OCI-M2 (cell line): ENCODE data around the gene D2HGDH.
"Not testable (repeated sequence)": the region's sequence is repeated elsewhere in the genome, so short reads cannot be mapped to it uniquely, and the experiment has no call there.

Source experiments
- DNase-seq: peaks from one replicate; lab custom pipeline; 2025; ENCODE audit not compliant: unreplicated experiment; lab: John Stamatoyannopoulos, UW

The D2HGDH gene

GRCh38 chr2:241768251-241768711 is 33.9 kb downstream of the D2HGDH start:
- no peak for DNase-seq

- DNase-seq: no peak
Measured at GRCh38 chr2:241768850-241769249, 34.4 kb downstream of the D2HGDH start.

- DNase-seq: no peak
Measured at GRCh38 chr2:241769819-241770184, 35.4 kb downstream of the D2HGDH start.

- DNase-seq: no peak
Measured at GRCh38 chr2:241770185-241770935, 35.9 kb downstream of the D2HGDH start.

GRCh38 chr2:241770936-241771285 is 36.5 kb downstream of the D2HGDH start:
- DNase-seq: no peak

GRCh38 chr2:241771286-241772062 is 37.0 kb downstream of the D2HGDH start:
- DNase-seq: no peak

GRCh38 chr2:241772063-241772499 is 37.7 kb downstream of the D2HGDH start:
- no peak for DNase-seq

GRCh38 chr2:241773511-241774418 is 39.3 kb downstream of the D2HGDH start:
- no peak for DNase-seq

GRCh38 chr2:241774419-241775222 is 40.2 kb downstream of the D2HGDH start:
- no peak for DNase-seq

- DNase-seq: no peak
Measured at GRCh38 chr2:241775223-241776177, 41.1 kb downstream of the D2HGDH start.

- DNase-seq: no peak
Measured at GRCh38 chr2:241776336-241777169, 42.1 kb downstream of the D2HGDH start, which contains the start of gene GAL3ST2. Gene GAL3ST2, plus strand, starts transcription at chr2:241776822. Its CDS starts 134 bp downstream, at chr2:241776956.

- no peak for DNase-seq
Measured at GRCh38 chr2:241777170-241777685, 42.8 kb downstream of the D2HGDH start.

GRCh38 chr2:241777686-241778627 is 43.5 kb downstream of the D2HGDH start:
- no peak for DNase-seq

- no peak for DNase-seq
Measured at GRCh38 chr2:241780939-241781569, 46.6 kb downstream of the D2HGDH start.

- not testable (repeated sequence) for DNase-seq
Measured at GRCh38 chr2:241782053-241782452, 47.6 kb downstream of the D2HGDH start.

- no peak for DNase-seq
Measured at GRCh38 chr2:241788135-241788534, 53.7 kb downstream of the D2HGDH start.

GRCh38 chr2:241788572-241788971 is 54.1 kb downstream of the D2HGDH start:
- no peak for DNase-seq
